ENCODE data around the gene ADORA2A. TPM values are rescaled to one million over a fixed set of nuclear protein-coding genes. Genes with fewer than 3 reads are reported as not detected.
"Not testable (repeated sequence)": the region's sequence is repeated elsewhere in the genome, so short reads cannot be mapped to it uniquely, and the experiment has no call there.

The ADORA2A gene
- total RNA-seq, 2 experiments from 2014 or later = 15.5 to 16.4 TPM

- Mint-ChIP-seq H3K27ac (no peak overlapping the region), H3K4me3 (no peak overlapping the region), H3K4me1 (ENCODE audit: low read depth) (no peaks in the 10 kb centered on the region), H3K9me3 (no peaks in the 10 kb centered on the region), H3K27me3 (peaks cover 14% of the 10 kb centered on the region), H3K36me3 (ENCODE audit: low read depth) (no peaks in the 10 kb centered on the region)
- TF ChIP-seq CTCF (IDR thresholded peaks at IDR 0.05) = no peak
- Histone ChIP-seq H3K36me3 (ENCODE audit: insufficient read depth, low read length) (no peaks in the 10 kb centered on the region), H3K27me3 (ENCODE audit: control insufficient read depth in 1 of 2, insufficient read depth in 2 of 2, low read length in 2 of 2) (peaks cover under 1 to 4% of the 10 kb centered on the region in 2 experiments), H3K4me3 (ENCODE audit: low read length) (no peak overlapping the region), H3K27ac (ENCODE audit: low read depth in 1 of 2, low read length in 2 of 2) (no peak overlapping the region), H3K9me3 (ENCODE audit: control insufficient read depth in 1 of 2, insufficient read depth in 1 of 2, low read length in 2 of 2) (no peaks in the 10 kb centered on the region), H3K4me1 (ENCODE audit: insufficient read depth, low read length) (no peaks in the 10 kb centered on the region)
- ATAC-seq (ENCODE audit: poor library complexity) = no peak
- intact Hi-C loops (cut with DNase I, micrococcal nuclease) = loop anchor here in 1 of 2 experiments (5.0 kb wide), 1 partner anchor 67 kb away; no protein-coding TSS in a partner anchor
- POLR2A ChIA-PET = no interaction called here
- DNase-seq = no peak
- CTCF ChIA-PET = no interaction called here
Measured at GRCh38 chr22:24489011-24489410, 61.6 kb downstream of the ADORA2A start.

GRCh38 chr22:24489434-24489833 is 62.0 kb downstream of the ADORA2A start:
- peaks cover 16% of the 10 kb centered on the region for H3K27me3 Mint-ChIP-seq
- H3K27ac Mint-ChIP-seq; H3K27me3 ChIP-seq (ENCODE audit: control insufficient read depth in 1 of 2, insufficient read depth in 2 of 2, low read length in 2 of 2); H3K9me3 Mint-ChIP-seq; H3K36me3 Mint-ChIP-seq (ENCODE audit: low read depth); H3K4me3 Mint-ChIP-seq; H3K9me3 ChIP-seq (ENCODE audit: control insufficient read depth in 1 of 2, insufficient read depth in 1 of 2, low read length in 2 of 2); DNase-seq; CTCF ChIA-PET; ATAC-seq (ENCODE audit: poor library complexity); H3K4me1 ChIP-seq (ENCODE audit: insufficient read depth, low read length); H3K27ac ChIP-seq (ENCODE audit: low read depth in 1 of 2, low read length in 2 of 2); POLR2A ChIA-PET; H3K4me1 Mint-ChIP-seq (ENCODE audit: low read depth); H3K36me3 ChIP-seq (ENCODE audit: insufficient read depth, low read length); H3K4me3 ChIP-seq (ENCODE audit: low read length): not testable (repeated sequence)
- intact Hi-C loops (cut with DNase I, micrococcal nuclease) = loop anchor here in 1 of 2 experiments (5.0 kb wide), 1 partner anchor 67 kb away; no protein-coding TSS in a partner anchor

Other genes starting within 250 kb of the ADORA2A start
- gene SUSD2, start 246.1 kb upstream of the ADORA2A start, total RNA-seq = 1 to 10 TPM in 1 of 2 experiments, under 1 TPM in 1; 0.80 to 1.5 TPM
- gene GGT5, start 182.5 kb upstream of the ADORA2A start, total RNA-seq = not detected
- gene SPECC1L, start 156.8 kb upstream of the ADORA2A start, total RNA-seq = 10 to 100 TPM; 27.5 to 31.8 TPM
- gene UPB1, start 67.7 kb downstream of the ADORA2A start, total RNA-seq = 1 to 10 TPM; 2.7 to 3.7 TPM
- 10 to 100 TPM; 60.9 to 68.3 TPM for gene GUCD1, start 127.5 kb downstream of the ADORA2A start, total RNA-seq
- gene SNRPD3, start 128.4 kb downstream of the ADORA2A start, total RNA-seq = 10 to 100 TPM; 31.0 to 31.5 TPM
- gene LRRC75B, start 165.5 kb downstream of the ADORA2A start, total RNA-seq = not detected
- gene GGT1, start 175.6 kb downstream of the ADORA2A start, total RNA-seq = 10 to 100 TPM; 19.7 to 20.1 TPM

Measured in CD4-positive, alpha-beta T cell (primary cell).